ENCODE measurements around the gene HID1. TPM values are rescaled to one million over a fixed set of nuclear protein-coding genes. Genes with fewer than 3 reads are reported as not detected.

HID1 gene
- total and polyA plus RNA-seq, 2 of the 4 experiments (the other 2 are of a cell fraction) = 0.18 to 1.7 TPM

DNA sequence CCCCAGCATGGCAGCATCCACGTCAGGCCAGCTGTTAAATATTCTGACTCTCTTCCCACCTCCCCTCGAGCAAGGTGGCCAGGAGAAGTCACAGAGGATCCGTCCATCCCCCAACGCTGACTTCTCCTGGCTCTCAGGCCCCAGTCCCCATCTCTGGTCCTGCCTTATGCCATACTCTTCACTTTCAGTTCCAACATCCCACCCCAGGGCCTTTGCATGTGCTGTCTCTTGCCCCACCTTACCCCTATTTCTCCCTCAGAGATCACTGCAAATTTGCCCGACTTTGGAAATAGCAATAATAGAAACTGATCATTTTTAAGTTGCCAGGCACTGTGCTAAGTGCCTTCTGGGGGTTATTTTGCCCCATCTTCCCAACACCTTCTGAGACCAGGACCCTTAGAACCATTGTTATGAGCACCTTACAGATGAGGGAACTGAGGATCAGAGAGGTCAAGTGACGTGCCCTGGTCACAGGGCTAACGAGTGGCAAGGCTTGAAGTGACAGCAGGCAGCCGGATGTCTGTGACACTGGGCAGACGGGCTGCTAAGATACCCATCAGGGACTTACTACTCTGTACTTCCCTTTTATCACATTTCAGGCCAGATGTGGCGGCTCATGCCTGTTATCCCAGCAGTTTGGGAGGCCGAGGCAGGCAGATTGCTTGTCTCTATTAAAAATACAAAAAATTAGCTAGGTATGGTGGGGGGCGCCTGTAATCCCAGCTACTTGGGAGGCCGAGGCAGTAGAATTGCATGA lies 17.7 kb downstream of the HID1 start:
- dilution Hi-C loops (cut with HindIII; ENCODE audit: low sequenced_read_pairs, unreplicated experiment) = no loop called here
- no peak overlapping the region for H3K4me3 ChIP-seq (ENCODE audit: insufficient read depth, low read depth, low read length)
- no peak overlapping the region for H2BK20ac ChIP-seq (ENCODE audit: low read depth, low read length)
- peaks cover 43% of the 10 kb centered on the region for H3K27me3 ChIP-seq (ENCODE audit: control insufficient read depth, insufficient read depth, low read length)
- no peak for ATAC-seq (ENCODE audit: low read depth)
- DNase-seq = no peak
- WGBS, 2 experiments (ENCODE audit: extremely low coverage in 2 of 2, insufficient read length in 1 of 2) = 32% methylated on average over 5 of the region's 13 CpGs; no CpG with 5 or more reads in 1 of the 2 experiments
- H4K5ac ChIP-seq (ENCODE audit: low read depth, low read length) = no peak overlapping the region
- no peaks in the 10 kb centered on the region for H3K79me1 ChIP-seq (ENCODE audit: low read depth in 1 of 2, low read length in 2 of 2)
- H3K27ac ChIP-seq (ENCODE audit: insufficient read depth, low read length) = no peak overlapping the region
- BruUV-seq (replicated peaks) = no TSS peak
- ChIA-PET CTCF (no interaction called here), POLR2A (ENCODE audit: unreplicated experiment) (no interaction called here)
- H3K36me3 ChIP-seq (ENCODE audit: control insufficient read depth, insufficient read depth, low read length) = no peaks in the 10 kb centered on the region
- in situ Hi-C loops (cut with MboI; ENCODE audit: low sequenced_read_pairs) = loop anchor here (10.0 kb wide), 1 partner anchor 210 kb away; the partner anchor contains the start of gene NHERF1
- H3K9me1 ChIP-seq (ENCODE audit: insufficient read depth, low read length) = no peaks in the 10 kb centered on the region
- intact Hi-C loops (cut with micrococcal nuclease) = no loop called here
- H2BK120ac ChIP-seq (ENCODE audit: low read depth, low read length) = no peak overlapping the region
- no peak overlapping the region for H2AK9ac ChIP-seq (replicated peaks; ENCODE audit: low read depth, low read length, poor library complexity)
- H3K4me2 ChIP-seq (ENCODE audit: low read depth, low read length) = no peak overlapping the region
- H2AFZ ChIP-seq (replicated peaks; ENCODE audit: low read length, poor library complexity) = no peak overlapping the region
- H2AK5ac ChIP-seq (ENCODE audit: low read depth, low read length) = no peak overlapping the region
- H2BK5ac ChIP-seq (ENCODE audit: low read depth, low read length, poor library complexity, severe bottlenecking) = no peak overlapping the region
- no peak overlapping the region for H3K56ac ChIP-seq (ENCODE audit: extremely low read depth, insufficient read depth, low read length)
- H3K4ac ChIP-seq (ENCODE audit: low read depth, low read length) = no peak overlapping the region
- H3K18ac ChIP-seq (ENCODE audit: low read depth, low read length) = no peak overlapping the region
- no peak overlapping the region for H2BK15ac ChIP-seq (ENCODE audit: low read depth, low read length)
- H3K4me1 ChIP-seq (ENCODE audit: control insufficient read depth, insufficient read depth, low read length) = no peaks in the 10 kb centered on the region
- H3K9me3 ChIP-seq (ENCODE audit: control insufficient read depth, insufficient read depth, low read length) = no peaks in the 10 kb centered on the region
- no peak overlapping the region for H3K23ac ChIP-seq (ENCODE audit: low read depth, low read length)
- no peak overlapping the region for H4K91ac ChIP-seq (ENCODE audit: insufficient read depth, low read depth, low read length)
- H4K8ac ChIP-seq (ENCODE audit: low read depth in 2 of 2, low read length in 2 of 2) = no peak overlapping the region
- TF ChIP-seq CEBPB (IDR thresholded peaks at IDR 0.05; ENCODE audit: low read depth, low read length) (no peak), RFX5 (IDR thresholded peaks at IDR 0.05; ENCODE audit: low read depth, low read length) (no peak), MAZ (IDR thresholded peaks at IDR 0.05; ENCODE audit: borderline replicate concordance, low read depth, low read length) (no peak), RCOR1 (IDR thresholded peaks at IDR 0.05; ENCODE audit: insufficient replicate concordance, low read length) (no peak), SMC3 (IDR thresholded peaks at IDR 0.05; ENCODE audit: low read depth, low read length) (no peak), MAFK (IDR thresholded peaks at IDR 0.05; ENCODE audit: low read depth, low read length) (no peak), RAD21 (IDR thresholded peaks at IDR 0.05; ENCODE audit: low read length) (no peak), FOS (IDR thresholded peaks at IDR 0.05; ENCODE audit: low read depth, low read length) (no peak), POLR2A (IDR thresholded peaks at IDR 0.05; ENCODE audit: low read depth, low read length) (no peak), BHLHE40 (IDR thresholded peaks at IDR 0.05; ENCODE audit: low read depth, low read length) (no peak), CHD1 (IDR thresholded peaks at IDR 0.05; ENCODE audit: low read depth, low read length) (no peak)
- TF ChIP-seq, protein P1, sequence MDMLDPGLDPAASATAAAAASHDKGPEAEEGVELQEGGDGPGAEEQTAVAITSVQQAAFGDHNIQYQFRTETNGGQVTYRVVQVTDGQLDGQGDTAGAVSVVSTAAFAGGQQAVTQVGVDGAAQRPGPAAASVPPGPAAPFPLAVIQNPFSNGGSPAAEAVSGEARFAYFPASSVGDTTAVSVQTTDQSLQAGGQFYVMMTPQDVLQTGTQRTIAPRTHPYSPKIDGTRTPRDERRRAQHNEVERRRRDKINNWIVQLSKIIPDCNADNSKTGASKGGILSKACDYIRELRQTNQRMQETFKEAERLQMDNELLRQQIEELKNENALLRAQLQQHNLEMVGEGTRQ (IDR thresholded peaks at IDR 0.05; ENCODE audit: low read depth, low read length) = no peak
- TF ChIP-seq, protein P2, sequence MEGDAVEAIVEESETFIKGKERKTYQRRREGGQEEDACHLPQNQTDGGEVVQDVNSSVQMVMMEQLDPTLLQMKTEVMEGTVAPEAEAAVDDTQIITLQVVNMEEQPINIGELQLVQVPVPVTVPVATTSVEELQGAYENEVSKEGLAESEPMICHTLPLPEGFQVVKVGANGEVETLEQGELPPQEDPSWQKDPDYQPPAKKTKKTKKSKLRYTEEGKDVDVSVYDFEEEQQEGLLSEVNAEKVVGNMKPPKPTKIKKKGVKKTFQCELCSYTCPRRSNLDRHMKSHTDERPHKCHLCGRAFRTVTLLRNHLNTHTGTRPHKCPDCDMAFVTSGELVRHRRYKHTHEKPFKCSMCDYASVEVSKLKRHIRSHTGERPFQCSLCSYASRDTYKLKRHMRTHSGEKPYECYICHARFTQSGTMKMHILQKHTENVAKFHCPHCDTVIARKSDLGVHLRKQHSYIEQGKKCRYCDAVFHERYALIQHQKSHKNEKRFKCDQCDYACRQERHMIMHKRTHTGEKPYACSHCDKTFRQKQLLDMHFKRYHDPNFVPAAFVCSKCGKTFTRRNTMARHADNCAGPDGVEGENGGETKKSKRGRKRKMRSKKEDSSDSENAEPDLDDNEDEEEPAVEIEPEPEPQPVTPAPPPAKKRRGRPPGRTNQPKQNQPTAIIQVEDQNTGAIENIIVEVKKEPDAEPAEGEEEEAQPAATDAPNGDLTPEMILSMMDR (conservative IDR thresholded peaks at IDR 0.05; ENCODE audit: low read depth, low read length) = no peak
- TF ChIP-seq, protein P3, sequence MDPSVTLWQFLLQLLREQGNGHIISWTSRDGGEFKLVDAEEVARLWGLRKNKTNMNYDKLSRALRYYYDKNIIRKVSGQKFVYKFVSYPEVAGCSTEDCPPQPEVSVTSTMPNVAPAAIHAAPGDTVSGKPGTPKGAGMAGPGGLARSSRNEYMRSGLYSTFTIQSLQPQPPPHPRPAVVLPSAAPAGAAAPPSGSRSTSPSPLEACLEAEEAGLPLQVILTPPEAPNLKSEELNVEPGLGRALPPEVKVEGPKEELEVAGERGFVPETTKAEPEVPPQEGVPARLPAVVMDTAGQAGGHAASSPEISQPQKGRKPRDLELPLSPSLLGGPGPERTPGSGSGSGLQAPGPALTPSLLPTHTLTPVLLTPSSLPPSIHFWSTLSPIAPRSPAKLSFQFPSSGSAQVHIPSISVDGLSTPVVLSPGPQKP (IDR thresholded peaks at IDR 0.05; ENCODE audit: borderline replicate concordance, low read depth, low read length) = no peak
- H3K14ac ChIP-seq (replicated peaks; ENCODE audit: low read depth, low read length) = no peak overlapping the region
- no peak overlapping the region for H3K9ac ChIP-seq (ENCODE audit: low read depth, low read length)
- no peaks in the 10 kb centered on the region for H4K20me1 ChIP-seq (ENCODE audit: insufficient read depth, low read length)
